AG09319 (cell line): ENCODE measurements around the gene BANF2.

Source experiments
- DNase-seq: peaks from one replicate; pipeline ENCODE4 v3.0.0-alpha.2; 2010; ENCODE audit warnings: low read depth; ENCODE audit errors: extremely low read depth
- TF ChIP-seq, protein P1 (sequence below): IDR thresholded peaks from 2 replicates; pipeline ENCODE4 v1.5.1; 2011; ENCODE audit warnings: low read depth, mild to moderate bottlenecking, inconsistent platforms, low read length, moderate library complexity

BANF2 gene

DNA sequence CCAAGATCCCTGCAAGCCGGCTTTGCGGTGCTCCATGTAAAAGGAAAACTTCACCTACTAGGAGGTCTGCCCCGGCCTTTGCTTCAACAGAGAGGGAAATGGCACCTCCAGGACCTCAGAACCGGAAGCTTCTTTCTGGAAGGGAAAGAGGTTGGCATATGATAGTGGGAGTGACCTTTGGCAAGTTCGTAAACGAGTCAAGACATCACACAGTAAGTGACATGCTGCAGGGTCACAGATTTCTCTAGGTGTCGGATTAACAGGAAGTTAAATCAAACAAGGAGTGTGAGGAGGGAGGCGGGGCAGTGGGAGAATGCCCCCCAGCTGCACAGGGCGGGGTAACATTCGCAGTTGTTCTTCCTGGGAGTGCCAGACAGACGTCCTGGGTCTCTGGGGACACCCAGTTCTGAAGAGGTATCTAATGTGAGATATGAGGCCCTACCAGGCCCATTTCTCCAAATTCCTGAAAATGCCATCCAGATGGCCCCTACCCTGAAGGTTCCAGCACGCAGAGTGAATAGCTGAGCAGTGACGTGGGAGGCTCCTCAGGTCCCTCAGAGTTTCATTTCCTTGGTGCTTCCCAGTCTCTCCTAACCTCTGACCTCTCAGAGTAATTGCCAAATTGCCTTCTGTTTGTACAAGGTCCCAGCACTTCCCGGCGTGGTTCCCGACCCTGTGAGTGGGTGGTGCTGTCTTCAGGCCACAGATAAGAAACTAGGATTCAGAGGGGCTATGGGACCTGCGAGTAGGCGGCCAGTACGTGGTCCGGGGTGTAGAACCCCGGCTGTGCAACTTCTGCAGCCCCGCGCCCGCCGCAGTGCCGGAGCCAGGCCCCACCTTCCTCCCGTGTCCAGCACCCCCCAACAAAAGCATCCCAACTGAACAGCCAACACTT, 19.6 kb upstream of the BANF2 start:
- TF ChIP-seq, protein P1, sequence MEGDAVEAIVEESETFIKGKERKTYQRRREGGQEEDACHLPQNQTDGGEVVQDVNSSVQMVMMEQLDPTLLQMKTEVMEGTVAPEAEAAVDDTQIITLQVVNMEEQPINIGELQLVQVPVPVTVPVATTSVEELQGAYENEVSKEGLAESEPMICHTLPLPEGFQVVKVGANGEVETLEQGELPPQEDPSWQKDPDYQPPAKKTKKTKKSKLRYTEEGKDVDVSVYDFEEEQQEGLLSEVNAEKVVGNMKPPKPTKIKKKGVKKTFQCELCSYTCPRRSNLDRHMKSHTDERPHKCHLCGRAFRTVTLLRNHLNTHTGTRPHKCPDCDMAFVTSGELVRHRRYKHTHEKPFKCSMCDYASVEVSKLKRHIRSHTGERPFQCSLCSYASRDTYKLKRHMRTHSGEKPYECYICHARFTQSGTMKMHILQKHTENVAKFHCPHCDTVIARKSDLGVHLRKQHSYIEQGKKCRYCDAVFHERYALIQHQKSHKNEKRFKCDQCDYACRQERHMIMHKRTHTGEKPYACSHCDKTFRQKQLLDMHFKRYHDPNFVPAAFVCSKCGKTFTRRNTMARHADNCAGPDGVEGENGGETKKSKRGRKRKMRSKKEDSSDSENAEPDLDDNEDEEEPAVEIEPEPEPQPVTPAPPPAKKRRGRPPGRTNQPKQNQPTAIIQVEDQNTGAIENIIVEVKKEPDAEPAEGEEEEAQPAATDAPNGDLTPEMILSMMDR = no peak

DNA sequence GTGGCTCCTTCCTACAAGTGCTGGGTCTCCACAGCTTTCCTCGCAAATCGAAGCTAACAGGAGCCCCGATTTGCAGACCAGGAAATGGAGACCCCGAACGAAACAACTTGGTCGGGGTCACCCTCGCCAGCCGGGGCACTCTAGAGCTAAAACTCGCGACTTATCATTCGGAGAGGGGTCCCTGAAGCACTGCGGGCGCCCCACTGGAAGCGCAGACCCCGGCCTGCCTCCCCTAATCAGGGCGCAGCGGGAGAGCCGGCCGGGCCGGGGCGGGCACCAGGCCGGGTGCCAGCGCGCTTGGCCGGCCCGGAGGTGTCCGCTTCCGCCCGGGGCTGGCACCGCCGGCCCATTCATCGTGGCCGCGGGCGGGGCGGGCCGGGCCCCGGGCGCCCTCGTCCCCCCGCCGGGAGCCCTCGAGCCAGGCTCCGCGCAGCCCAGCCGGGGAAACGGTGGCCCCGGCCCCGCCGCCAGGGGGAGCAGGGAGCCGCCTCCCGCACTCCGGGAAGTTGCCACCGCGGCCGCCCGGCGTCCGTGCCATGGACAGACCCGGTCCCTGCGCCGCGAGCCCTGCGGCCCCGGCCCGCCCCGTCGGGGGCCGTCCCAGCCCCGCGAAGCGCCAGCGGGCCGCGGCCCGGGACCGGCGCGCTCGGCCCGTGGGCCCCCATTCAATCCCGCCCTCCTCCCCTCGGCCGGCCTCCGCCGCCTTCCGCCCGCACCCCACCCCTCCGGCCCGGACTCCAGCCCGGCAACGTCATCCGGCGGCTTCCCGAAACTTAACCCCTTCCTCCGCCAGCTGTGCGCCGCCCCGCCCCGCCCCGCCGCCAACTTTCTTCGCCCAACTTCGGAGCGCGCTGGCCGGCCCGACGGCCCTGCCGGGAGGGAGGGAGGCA, 18.7 kb upstream of the BANF2 start:
- peak; percentile 37 for DNase-seq
- TF ChIP-seq, protein P1 = peak; percentile 43

More for the DNA sequence above, 19.6 kb upstream of the BANF2 start:
- no peak for DNase-seq

DNA sequence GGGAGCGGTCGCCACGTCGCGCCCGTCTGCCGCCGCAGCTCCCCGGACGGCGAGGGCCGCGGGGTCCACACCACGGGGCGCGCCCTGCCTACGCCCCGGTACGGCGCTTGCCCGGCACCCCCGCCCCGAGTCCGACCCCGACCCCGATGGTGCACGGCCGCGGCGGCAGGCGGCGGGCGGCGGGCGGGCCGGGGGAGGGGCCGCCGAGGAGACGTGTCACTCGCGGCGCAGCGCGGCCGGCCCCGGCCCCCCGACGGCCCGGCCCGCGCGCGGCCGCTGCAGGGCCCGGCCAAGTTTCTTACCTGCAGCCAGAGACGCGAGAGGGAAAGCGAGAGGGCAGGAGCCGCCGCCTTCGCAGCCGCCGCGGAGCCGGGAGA, 18.1 kb upstream of the BANF2 start:
- DNase-seq = no peak
- TF ChIP-seq, protein P1 = no peak

DNA sequence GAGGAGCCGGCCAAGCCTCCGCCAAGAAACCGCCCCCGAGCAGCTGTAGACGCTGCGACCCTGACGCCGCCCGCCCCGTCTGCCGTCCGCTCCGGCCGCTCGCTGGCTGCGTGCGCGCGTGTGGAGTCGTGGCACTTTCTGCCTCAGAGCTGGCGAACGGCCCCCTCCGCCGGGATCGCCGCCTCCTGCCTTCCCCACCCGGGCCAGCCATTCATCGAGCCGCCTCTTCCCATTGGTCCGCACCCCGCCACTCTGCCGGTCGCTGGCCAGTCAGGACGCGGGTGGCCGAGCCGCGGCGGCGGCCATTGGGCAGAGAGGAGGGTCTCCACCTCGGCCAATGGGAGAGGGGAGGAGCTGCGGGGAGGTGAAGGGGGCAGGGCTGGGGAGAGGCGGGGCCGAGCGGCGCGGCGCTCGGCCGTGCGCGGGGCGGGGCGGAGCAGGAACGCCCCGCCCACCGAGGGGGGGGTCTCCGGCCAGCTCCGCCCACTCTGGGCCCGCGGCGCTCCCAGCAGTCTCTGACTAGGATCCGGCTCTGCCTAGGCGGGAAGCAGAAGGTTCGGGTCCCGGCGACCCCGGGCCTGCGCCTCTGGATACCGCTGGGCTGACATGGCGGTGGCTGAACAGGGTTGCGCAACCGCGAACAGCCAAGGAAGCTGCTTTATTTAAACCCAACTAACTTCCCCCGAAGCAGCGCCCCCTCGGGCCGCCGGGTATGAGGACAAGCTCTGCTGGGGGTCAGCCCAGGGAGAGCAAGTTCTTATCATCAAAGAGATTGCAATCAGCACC, 17.5 kb upstream of the BANF2 start, which contains the start of gene RRBP1:
TSS of gene RRBP1 (minus strand) at position 140 of the 786 bp plus-strand sequence. CDS start 21,735 bp downstream, outside the sequence.
- TF ChIP-seq, protein P1 = peak; percentile 74
- peak; percentile 96 for DNase-seq

DNA sequence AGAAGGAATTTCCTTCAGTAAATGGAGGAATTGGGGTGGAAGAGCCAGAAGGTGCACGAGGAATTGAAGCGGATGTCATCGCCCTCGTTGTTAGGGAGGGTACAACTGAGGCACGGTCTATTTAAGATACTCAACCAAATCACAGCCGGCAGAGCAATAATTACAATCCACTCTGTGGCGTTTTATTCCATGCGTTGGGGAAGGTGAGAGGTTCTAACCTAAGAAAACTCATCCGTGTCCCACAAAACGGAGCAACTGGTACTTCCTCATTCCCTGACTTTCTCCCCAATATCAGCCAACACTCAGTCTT, 16.9 kb upstream of the BANF2 start:
- TF ChIP-seq, protein P1 = no peak
- DNase-seq = no peak

DNA sequence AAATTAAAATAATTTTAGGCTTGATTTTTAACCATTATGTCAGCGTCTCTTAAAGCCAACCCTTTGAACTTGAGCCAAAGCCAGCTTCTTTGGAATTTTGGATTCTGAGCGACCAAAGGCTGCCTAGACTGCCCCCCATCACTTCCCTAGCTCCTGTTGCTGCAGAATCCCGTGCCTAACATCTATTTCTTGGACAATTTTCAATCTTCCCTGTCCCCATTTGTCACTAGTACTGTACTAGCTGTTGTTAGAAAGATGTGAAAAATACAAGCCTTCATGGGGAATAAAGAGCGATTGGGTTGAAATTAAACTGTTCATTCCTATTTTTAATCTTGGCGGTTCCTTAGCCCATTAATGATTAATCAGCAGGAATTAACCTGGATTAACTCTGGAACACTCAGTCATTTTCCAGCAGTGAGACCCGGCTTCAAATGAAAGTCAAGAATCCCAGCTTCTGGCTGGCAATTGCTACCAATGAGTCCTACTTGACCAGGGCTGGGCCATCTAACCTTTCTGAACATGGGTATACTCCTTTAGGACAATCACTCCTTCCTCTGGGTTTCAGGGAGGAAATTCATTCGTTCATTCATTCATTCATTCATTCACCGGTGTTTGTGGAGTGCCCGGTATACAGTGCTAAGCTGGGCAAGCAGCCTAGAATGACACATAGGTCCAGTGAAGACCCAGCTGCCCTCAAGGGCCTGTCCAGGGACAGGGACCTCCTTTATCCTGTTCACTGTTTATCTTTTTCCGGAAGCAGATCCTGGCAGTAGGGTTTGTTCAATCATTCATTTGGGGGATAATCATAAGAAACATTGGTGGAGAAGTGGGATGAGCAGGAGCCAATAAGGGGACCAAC, 16.3 kb upstream of the BANF2 start:
- no peak for DNase-seq
- TF ChIP-seq, protein P1 = no peak
